ENCODE results near the gene ZBED4.

- TF ChIP-seq ZNF644 (CRISPR knock-in tag; IDR thresholded peaks at IDR 0.05; ENCODE audit: low read depth) (no peak), POLR2AphosphoS2 (IDR thresholded peaks at IDR 0.05; ENCODE audit: low read depth, low read length) (no peak), YEATS2 (CRISPR knock-in tag; IDR thresholded peaks at IDR 0.05; ENCODE audit: borderline replicate concordance) (no peak), CBX5 (CRISPR knock-in tag; IDR thresholded peaks at IDR 0.05; ENCODE audit: borderline replicate concordance) (no peak), YY1 (IDR thresholded peaks at IDR 0.05; ENCODE audit: insufficient read depth, insufficient replicate concordance, low read depth, low read length) (no peak), NFE2 (CRISPR knock-in tag; IDR thresholded peaks at IDR 0.05) (no peak)
Observed at GRCh38 chr22:49884503-49885260, 31.0 kb downstream of the ZBED4 start.

All from HepG2 (cell line).